HFFc6 (cell line): Measurements from ENCODE around the gene CREB5. TPM values are rescaled to one million over a fixed set of nuclear protein-coding genes. Genes with fewer than 3 reads are reported as not detected.

Experiments used
- DNase-seq: peaks from one replicate; pipeline ENCODE4 v3.0.0-alpha.2; 2018
- H3K27ac Mint-ChIP-seq: 2 replicates; pipeline ENCODE4 v1.8.0; 2020; ENCODE audit warnings: mild to moderate bottlenecking, mixed read lengths
- H3K27me3 Mint-ChIP-seq: 2 replicates; pipeline ENCODE4 v1.8.0; 2021; ENCODE audit warnings: mild to moderate bottlenecking, moderate library complexity, mixed read lengths; ENCODE audit not compliant: insufficient read depth
- H3K36me3 Mint-ChIP-seq: 2 replicates; pipeline ENCODE4 v1.8.0; 2021; ENCODE audit warnings: low read depth, mixed read lengths
- H3K4me1 Mint-ChIP-seq: 2 replicates; pipeline ENCODE4 v1.8.0; 2020; ENCODE audit warnings: low read depth, mixed read lengths
- H3K4me3 Mint-ChIP-seq: 2 replicates; pipeline ENCODE4 v1.8.0; 2020; ENCODE audit warnings: mild to moderate bottlenecking, moderate library complexity, mixed read lengths
- H3K9me3 Mint-ChIP-seq: 2 replicates; pipeline ENCODE4 v1.8.0; 2020; ENCODE audit warnings: mild to moderate bottlenecking, mixed read lengths
- total RNA-seq, 6 experiments: library from RNA; stranded (reverse); fragmentation: NEBNext Ultra II Directional; extraction: Animal tissue kit (Norgen Biotek cat#: 25700); gene quantifications; 2 replicates in 1 of 6; 3 replicates in 5 of 6; pipeline ENCODE4 v1.2.3, GENCODE V29; 2021
- TF ChIP-seq, protein P1 (sequence below): fragments of 200-600 bp; sonication (generic); IDR thresholded peaks from 2 replicates; pipeline ENCODE4 v1.5.0; 2021; ENCODE audit warnings: antibody characterized with exemption, mild to moderate bottlenecking

CREB5 gene
- total RNA-seq, 6 experiments from 2014 or later, result 0.60 to 0.90 (median 0.79) TPM

DNA sequence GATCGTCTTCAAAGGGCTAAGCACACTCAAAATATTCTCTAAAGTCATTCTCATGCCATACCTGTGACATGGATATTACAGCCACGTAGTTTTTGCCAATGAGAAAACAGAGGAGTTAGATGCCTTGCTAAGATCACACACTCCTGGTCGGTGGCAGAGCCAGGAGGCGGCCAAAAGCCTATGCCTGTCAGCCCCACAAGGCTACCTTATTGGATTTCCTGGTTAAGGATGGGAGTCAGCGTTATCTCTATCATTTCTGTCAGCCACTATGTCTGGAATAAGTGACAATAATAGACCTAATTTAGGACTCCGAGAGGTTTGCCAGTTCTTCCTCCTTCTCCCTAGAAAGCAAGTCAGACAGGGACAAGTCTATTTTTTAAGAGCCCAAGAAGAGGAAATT is 295.0 kb downstream of the CREB5 start:
- TF ChIP-seq, protein P1, sequence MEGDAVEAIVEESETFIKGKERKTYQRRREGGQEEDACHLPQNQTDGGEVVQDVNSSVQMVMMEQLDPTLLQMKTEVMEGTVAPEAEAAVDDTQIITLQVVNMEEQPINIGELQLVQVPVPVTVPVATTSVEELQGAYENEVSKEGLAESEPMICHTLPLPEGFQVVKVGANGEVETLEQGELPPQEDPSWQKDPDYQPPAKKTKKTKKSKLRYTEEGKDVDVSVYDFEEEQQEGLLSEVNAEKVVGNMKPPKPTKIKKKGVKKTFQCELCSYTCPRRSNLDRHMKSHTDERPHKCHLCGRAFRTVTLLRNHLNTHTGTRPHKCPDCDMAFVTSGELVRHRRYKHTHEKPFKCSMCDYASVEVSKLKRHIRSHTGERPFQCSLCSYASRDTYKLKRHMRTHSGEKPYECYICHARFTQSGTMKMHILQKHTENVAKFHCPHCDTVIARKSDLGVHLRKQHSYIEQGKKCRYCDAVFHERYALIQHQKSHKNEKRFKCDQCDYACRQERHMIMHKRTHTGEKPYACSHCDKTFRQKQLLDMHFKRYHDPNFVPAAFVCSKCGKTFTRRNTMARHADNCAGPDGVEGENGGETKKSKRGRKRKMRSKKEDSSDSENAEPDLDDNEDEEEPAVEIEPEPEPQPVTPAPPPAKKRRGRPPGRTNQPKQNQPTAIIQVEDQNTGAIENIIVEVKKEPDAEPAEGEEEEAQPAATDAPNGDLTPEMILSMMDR, result no peak
- Mint-ChIP-seq H3K9me3 (peaks cover 4% of the 10 kb centered on the region; the same call in 1 of the 2 replicates), H3K4me1 (no peaks in the 10 kb centered on the region), H3K27me3 (no peaks in the 10 kb centered on the region; the same call in 1 of the 2 replicates), H3K27ac (no peak overlapping the region), H3K4me3 (no peak overlapping the region), H3K36me3 (no peaks in the 10 kb centered on the region)
- no peak for DNase-seq

DNA sequence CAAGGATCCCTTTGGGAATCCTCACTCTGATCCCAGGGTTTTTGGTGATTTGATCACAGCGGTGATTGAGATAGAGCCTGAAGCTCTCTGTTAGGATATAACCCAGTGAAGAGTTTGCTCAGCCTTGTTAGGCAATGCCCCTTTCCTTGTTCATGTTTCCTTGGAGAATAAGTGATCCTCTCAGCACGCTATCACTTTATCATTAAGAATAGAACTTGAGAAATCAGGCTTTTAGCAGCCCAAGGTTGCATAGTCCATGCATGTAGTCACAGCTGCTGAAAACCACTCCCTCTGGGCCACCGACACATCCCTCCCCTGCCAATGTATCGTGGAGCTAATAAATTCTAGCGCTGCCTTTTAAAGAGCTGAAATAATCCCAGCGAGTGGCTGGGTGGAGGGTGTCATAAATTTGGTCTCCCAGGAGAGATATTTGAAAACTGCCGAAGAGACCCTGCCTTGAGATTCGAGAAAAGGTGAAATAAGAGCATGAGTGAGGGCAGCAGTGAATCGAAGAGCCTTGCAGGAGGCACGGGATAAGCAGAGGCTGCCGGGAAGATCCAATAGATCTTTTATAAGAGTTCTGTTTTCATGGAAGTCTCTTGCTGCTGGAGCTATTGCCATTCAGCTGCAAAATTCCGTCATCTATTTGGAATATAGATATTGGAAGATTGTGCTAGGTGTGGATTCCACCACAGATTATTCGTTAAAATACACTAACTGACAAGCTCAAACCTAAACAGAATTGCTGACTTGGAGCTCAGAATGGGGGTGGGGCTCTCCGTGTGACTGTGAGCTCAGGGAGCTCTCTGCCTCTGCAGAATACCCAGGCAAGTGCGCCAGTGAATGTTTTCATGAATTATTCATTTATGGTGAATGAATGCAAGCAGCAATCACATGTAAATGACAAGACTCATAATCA is 296.0 kb downstream of the CREB5 start:
- Mint-ChIP-seq H3K27me3 (no peaks in the 10 kb centered on the region; the same call in none of the 2 replicates), H3K36me3 (no peaks in the 10 kb centered on the region), H3K4me1 (no peaks in the 10 kb centered on the region), H3K27ac (no peak overlapping the region), H3K9me3 (peaks cover 4% of the 10 kb centered on the region; the same call in 1 of the 2 replicates), H3K4me3 (no peak overlapping the region)
- TF ChIP-seq, protein P1, result no peak
- DNase-seq, result no peak

DNA sequence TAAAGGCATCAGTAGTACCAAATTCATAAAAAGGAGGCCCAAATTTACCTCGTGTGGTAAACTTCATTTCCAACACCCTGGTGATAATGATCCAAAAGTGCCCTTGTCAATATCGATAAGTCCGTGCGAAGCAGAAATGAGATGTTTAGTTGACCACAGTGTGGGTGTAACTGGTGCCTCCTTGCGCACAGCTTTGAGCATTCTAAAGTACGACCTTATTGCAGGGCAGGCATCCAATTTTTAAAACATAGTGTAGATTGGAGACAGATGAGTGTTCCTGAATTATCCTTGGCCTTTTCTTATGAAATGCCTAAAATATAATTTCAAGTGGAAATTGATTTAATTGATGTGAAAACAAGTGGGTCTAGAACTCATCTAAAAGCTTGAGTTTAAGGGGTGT is 297.4 kb downstream of the CREB5 start:
- peaks cover 2% of the 10 kb centered on the region for H3K27me3 Mint-ChIP-seq
- no peak overlapping the region for H3K27ac Mint-ChIP-seq
- H3K9me3 Mint-ChIP-seq, result peaks cover 1% of the 10 kb centered on the region; the same call in 1 of the 2 replicates
- no peak for DNase-seq
- H3K36me3 Mint-ChIP-seq, result no peaks in the 10 kb centered on the region
- no peak overlapping the region for H3K4me3 Mint-ChIP-seq
- TF ChIP-seq, protein P1, result no peak
- no peaks in the 10 kb centered on the region for H3K4me1 Mint-ChIP-seq

DNA sequence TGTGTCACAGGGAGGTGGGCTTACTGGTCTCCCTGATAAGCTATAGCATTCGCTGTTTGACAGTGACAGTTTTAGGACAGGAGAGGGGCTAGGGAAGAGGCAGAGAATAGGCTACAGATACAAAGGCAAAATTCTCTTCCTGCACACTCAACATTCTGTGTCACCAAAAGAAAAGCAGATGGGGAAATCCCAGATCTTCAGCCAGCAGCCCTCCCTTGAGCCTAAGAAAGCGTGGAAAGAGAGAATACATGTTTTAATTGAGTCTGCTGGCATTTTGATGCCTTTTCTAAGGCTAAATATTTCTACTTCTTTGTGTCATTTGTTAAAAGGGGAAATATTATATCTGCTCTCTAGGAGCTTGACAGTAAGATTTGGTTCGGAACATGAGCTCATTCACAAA is 298.8 kb downstream of the CREB5 start:
- TF ChIP-seq, protein P1, result no peak
- Mint-ChIP-seq H3K36me3 (no peaks in the 10 kb centered on the region), H3K9me3 (no peaks in the 10 kb centered on the region; the same call in 1 of the 2 replicates), H3K4me1 (no peaks in the 10 kb centered on the region), H3K27me3 (peaks cover 2% of the 10 kb centered on the region), H3K4me3 (no peak overlapping the region), H3K27ac (no peak overlapping the region)
- DNase-seq, result no peak

DNA sequence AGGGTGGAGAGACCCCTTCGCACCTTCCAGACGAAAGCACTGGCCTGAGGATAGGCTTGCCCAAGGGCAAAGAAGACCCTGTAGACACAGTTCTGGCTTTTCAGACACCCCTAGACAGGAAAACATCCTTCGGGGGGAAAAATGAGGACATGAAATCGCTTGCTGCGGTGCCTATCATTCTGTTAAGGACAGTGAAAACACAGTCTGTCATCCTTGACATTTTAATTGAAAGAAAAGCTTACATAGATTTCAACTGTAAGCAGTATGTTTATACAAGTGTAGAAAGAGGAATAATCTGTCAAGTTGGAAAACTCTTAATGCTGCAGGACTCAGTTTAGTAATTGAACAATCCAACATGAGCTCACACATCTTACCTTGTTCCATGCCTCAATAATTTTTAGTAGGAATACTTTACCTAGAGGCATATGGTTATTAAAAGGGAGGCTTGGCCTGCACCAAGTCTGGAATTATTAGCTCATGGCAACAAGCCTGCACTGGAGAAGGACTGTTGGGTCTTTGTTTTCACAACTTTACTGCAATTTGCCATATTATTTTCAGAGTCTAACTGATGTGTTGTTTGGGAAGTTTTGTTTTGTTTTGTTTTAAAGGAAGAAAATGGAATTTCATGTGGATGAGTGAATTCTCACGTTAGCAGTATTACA is 302.3 kb downstream of the CREB5 start:
- Mint-ChIP-seq H3K4me1 (no peaks in the 10 kb centered on the region), H3K9me3 (no peaks in the 10 kb centered on the region; the same call in 1 of the 2 replicates), H3K27ac (no peak overlapping the region), H3K27me3 (peaks cover 2% of the 10 kb centered on the region), H3K36me3 (no peaks in the 10 kb centered on the region), H3K4me3 (no peak overlapping the region)
- DNase-seq, result no peak
- TF ChIP-seq, protein P1, result no peak
